Keratinocyte (primary cell): ENCODE measurements around the gene CLEC16A. TPM values are rescaled to one million over a fixed set of nuclear protein-coding genes. Genes with fewer than 3 reads are reported as not detected.

Experiments
- DNase-seq: peaks from one replicate; pipeline ENCODE4 v3.0.0-alpha.2; 2011; ENCODE audit warnings: low read depth, missing footprints, low spot score
- FAIRE-seq: peaks from 2 replicates; lab custom pipeline; 2011; peaks lifted over from hg19 to GRCh38; lab: Jason Lieb, UNC
- H2AFZ ChIP-seq: 2 replicates; pipeline ENCODE4 v1.6.0; 2012; ENCODE audit warnings: low read length, control low read depth, inconsistent platforms; ENCODE audit not compliant: control insufficient read depth
- H3K27ac ChIP-seq: 2 replicates; pipeline ENCODE4 v1.5.1; 2011; ENCODE audit warnings: low read length; ENCODE audit not compliant: control insufficient read depth, insufficient read depth
- H3K27me3 ChIP-seq: 3 replicates; pipeline ENCODE4 v1.6.0; 2011; ENCODE audit warnings: low read length; ENCODE audit not compliant: control insufficient read depth, insufficient read depth; ENCODE audit errors: extremely low read depth
- H3K36me3 ChIP-seq, 2 experiments: 2 replicates in 1 of 2; 3 replicates in 1 of 2; pipeline ENCODE4 v1.5.1; 2011; ENCODE audit warnings: low read length in 2 of 2, mild to moderate bottlenecking in 1 of 2; ENCODE audit not compliant: control insufficient read depth in 2 of 2, insufficient read depth in 2 of 2; ENCODE audit errors: extremely low read depth in 1 of 2
- H3K4me1 ChIP-seq: 3 replicates; pipeline ENCODE4 v1.5.1; 2011; ENCODE audit warnings: low read length; ENCODE audit not compliant: control insufficient read depth, insufficient read depth; ENCODE audit errors: extremely low read depth
- H3K4me2 ChIP-seq: 3 replicates; pipeline ENCODE4 v1.6.0; 2011; ENCODE audit warnings: low read depth, low read length; ENCODE audit not compliant: control insufficient read depth, insufficient read depth; ENCODE audit errors: extremely low read depth
- H3K4me3 ChIP-seq, 3 experiments: fragments of 200-600 bp in 1 of 3; sonication (generic) in 1 of 3; 2 replicates in 2 of 3; 3 replicates in 1 of 3; pipeline ENCODE4 v1.5.1; 2011 to 2016; ENCODE audit warnings: low read length in 3 of 3, mild to moderate bottlenecking in 3 of 3, control low read depth in 2 of 3, inconsistent platforms in 1 of 3, low read depth in 1 of 3, mixed read lengths in 1 of 3, mixed run types in 1 of 3, moderate library complexity in 1 of 3; ENCODE audit not compliant: control insufficient read depth in 2 of 3, insufficient read depth in 2 of 3; ENCODE audit errors: extremely low read depth in 1 of 3
- H3K79me2 ChIP-seq: 2 replicates; pipeline ENCODE4 v1.6.0; 2012; ENCODE audit warnings: low read length; ENCODE audit not compliant: control insufficient read depth, insufficient read depth
- H3K9ac ChIP-seq: 3 replicates; pipeline ENCODE4 v1.6.0; 2011; ENCODE audit warnings: low read length; ENCODE audit not compliant: control insufficient read depth, insufficient read depth; ENCODE audit errors: extremely low read depth
- H3K9me1 ChIP-seq: 3 replicates; pipeline ENCODE4 v1.6.0; 2011; ENCODE audit warnings: low read length; ENCODE audit not compliant: control insufficient read depth, insufficient read depth; ENCODE audit errors: extremely low read depth
- H3K9me3 ChIP-seq: 2 replicates; pipeline ENCODE4 v1.5.1; 2012; ENCODE audit warnings: low read depth, low read length; ENCODE audit not compliant: control insufficient read depth
- H4K20me1 ChIP-seq: 3 replicates; pipeline ENCODE4 v1.6.0; 2011; ENCODE audit warnings: low read length; ENCODE audit not compliant: control insufficient read depth, insufficient read depth; ENCODE audit errors: extremely low read depth
- CTCF ChIP-seq, 3 experiments: IDR thresholded peaks in 1 of 3; conservative IDR thresholded peaks in 1 of 3; optimal IDR thresholded peaks in 1 of 3; 2 replicates in 2 of 3; 3 replicates in 1 of 3; pipeline versions ENCODE3 to v1.5.1; 2011; ENCODE audit warnings: low read length in 3 of 3, mild to moderate bottlenecking in 3 of 3, moderate library complexity in 2 of 3, control low read depth in 1 of 3, inconsistent platforms in 1 of 3; ENCODE audit not compliant: insufficient read depth in 2 of 3; ENCODE audit errors: extremely low read depth in 1 of 3
- EZH2 ChIP-seq: IDR thresholded peaks from one replicate; pipeline ENCODE4 v1.6.1; 2012; ENCODE audit warnings: inconsistent platforms, mild to moderate bottlenecking, low read length, moderate library complexity
- dilution Hi-C: fragments of 300-500 bp; cut with MboI; formaldehyde crosslinking; loops from one replicate; pipeline ENCODE4 v1.7.0; 2020; ENCODE audit warnings: low sequenced_read_pairs; ENCODE audit not compliant: extremely low pct_ligation_motif_present
- polyA plus RNA-seq, 5 experiments: library from polyadenylated mRNA; depleted of rRNA in 3 of 5; stranded (reverse) in 3 of 5; stranded (forward) in 1 of 5; unstranded in 1 of 5; fragments of >200 nt; gene quantifications; 1 replicate in 1 of 5; 2 replicates in 3 of 5; 3 replicates in 1 of 5; pipeline versions ENCODE4 v1.2.1 to v1.2.3, GENCODE V29; 2011 to 2012; ENCODE audit warnings: missing spikeins in 2 of 5, low read depth in 1 of 5, low replicate concordance in 1 of 5

The CLEC16A gene
- polyA plus RNA-seq, 1 donor (not counting 4 experiments of a cell fraction or from before 2014, with no cell fraction given) = 9.5 TPM

- Histone ChIP-seq H3K9me3 (no peaks in the 10 kb centered on the region), H3K4me2 (no peak overlapping the region), H3K9me1 (no peaks in the 10 kb centered on the region), H3K27me3 (no peaks in the 10 kb centered on the region), H3K27ac (no peak overlapping the region), H3K9ac (no peak overlapping the region), H4K20me1 (no peaks in the 10 kb centered on the region), H2AFZ (no peak overlapping the region), H3K4me1 (peaks cover 6% of the 10 kb centered on the region), H3K4me3 (no peak overlapping the region), H3K79me2 (no peaks in the 10 kb centered on the region), H3K36me3 (peaks cover 10 to 29% of the 10 kb centered on the region in 2 experiments)
- dilution Hi-C loops = no loop called here
- no peak for DNase-seq
- FAIRE-seq = no peak
- no peak for TF ChIP-seq EZH2
- no peak for TF ChIP-seq CTCF (optimal IDR thresholded peaks at IDR 0.05 in 1 of 3, IDR thresholded peaks at IDR 0.05 in 1 of 3, conservative IDR thresholded peaks at IDR 0.05 in 1 of 3; ENCODE audit: extremely low read depth in 1 of 3, insufficient read depth in 2 of 3, low read length in 3 of 3)
These were observed 106.2 kb downstream of the CLEC16A start for GRCh38 chr16:11050536-11050935.

DNA sequence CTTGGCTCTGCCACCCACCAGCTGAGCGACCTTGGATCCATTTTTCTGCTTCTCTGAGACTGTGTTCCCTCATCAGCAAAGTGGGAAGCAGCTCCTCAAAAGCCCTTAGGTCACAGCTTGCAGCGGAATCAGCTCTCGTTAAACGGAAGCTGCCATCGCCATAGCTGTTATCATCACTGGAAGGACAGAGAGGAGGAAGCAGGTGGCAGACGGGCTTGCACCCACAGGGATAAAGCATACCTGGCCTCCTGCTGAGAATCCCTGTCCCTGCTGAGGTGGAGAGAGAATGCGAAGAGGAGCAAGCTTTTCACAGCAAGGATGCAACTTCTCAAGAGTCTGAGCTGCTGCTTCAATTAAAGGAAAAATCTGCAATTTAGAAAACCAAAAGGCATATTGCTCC lies 106.6 kb downstream of the CLEC16A start:
- Histone ChIP-seq H3K27me3 (no peaks in the 10 kb centered on the region), H3K4me2 (no peak overlapping the region), H3K4me1 (peaks cover 6% of the 10 kb centered on the region), H3K9ac (no peak overlapping the region), H3K4me3 (no peak overlapping the region), H3K27ac (no peak overlapping the region), H3K79me2 (no peaks in the 10 kb centered on the region), H3K9me1 (no peaks in the 10 kb centered on the region), H4K20me1 (no peaks in the 10 kb centered on the region), H3K36me3 (peaks cover 10 to 28% of the 10 kb centered on the region in 2 experiments), H3K9me3 (no peaks in the 10 kb centered on the region), H2AFZ (no peak overlapping the region)
- DNase-seq = no peak
- TF ChIP-seq EZH2 = no peak
- dilution Hi-C loops = no loop called here
- no peak for FAIRE-seq

DNA sequence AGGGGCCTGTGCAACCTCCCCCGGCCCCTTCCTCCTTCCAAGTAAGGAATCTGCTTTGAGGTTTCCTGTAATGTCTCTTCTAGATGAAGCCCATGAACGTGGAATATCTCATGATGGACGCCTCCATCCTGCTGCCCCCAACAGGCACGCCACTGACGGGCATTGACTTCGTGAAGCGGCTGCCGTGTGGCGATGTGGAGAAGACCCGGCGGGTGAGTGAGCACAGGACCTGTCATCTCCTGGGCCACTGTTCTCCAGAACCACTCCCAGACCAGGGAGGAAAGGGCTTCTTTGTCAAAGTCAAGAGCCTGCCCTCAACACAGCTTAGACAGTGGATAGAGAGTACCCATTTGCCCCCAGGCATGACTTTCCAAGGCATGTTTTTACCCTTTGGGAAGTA lies 107.1 kb downstream of the CLEC16A start:
- no peaks in the 10 kb centered on the region for H3K9me1 ChIP-seq
- H3K4me2 ChIP-seq = no peak overlapping the region
- H4K20me1 ChIP-seq = no peaks in the 10 kb centered on the region
- H3K36me3 ChIP-seq = peaks cover 10 to 28% of the 10 kb centered on the region in 2 experiments
- no peaks in the 10 kb centered on the region for H3K9me3 ChIP-seq
- no peak overlapping the region for H3K9ac ChIP-seq
- dilution Hi-C loops = no loop called here
- no peaks in the 10 kb centered on the region for H3K79me2 ChIP-seq
- DNase-seq (no peak), FAIRE-seq (no peak)
- no peaks in the 10 kb centered on the region for H3K27me3 ChIP-seq
- peaks cover 6% of the 10 kb centered on the region for H3K4me1 ChIP-seq
- H3K4me3 ChIP-seq = no peak overlapping the region
- no peak for TF ChIP-seq EZH2
- no peak for TF ChIP-seq CTCF (optimal IDR thresholded peaks at IDR 0.05 in 1 of 3, IDR thresholded peaks at IDR 0.05 in 1 of 3, conservative IDR thresholded peaks at IDR 0.05 in 1 of 3; ENCODE audit: extremely low read depth in 1 of 3, insufficient read depth in 2 of 3, low read length in 3 of 3)
- no peak overlapping the region for H2AFZ ChIP-seq
- H3K27ac ChIP-seq = no peak overlapping the region
